Measurements from ENCODE around the gene PRKG2. TPM values are rescaled to one million over a fixed set of nuclear protein-coding genes. Genes with fewer than 3 reads are reported as not detected.

Gene PRKG2
- total and polyA plus RNA-seq, 4 donors: 0.03 to 0.14 (median 0.08) TPM; not detected in 1

- TF ChIP-seq CTCF (IDR thresholded peaks at IDR 0.05; ENCODE audit: low read depth, low read length, missing input control): no peak
- no peak for TF ChIP-seq TAF1 (conservative IDR thresholded peaks at IDR 0.05)
- TF ChIP-seq SP1 (IDR thresholded peaks at IDR 0.05): no peak
These were observed 41.8 kb downstream of the PRKG2 start (continued) for GRCh38 chr4:81173213-81173612.

- H3K36me3 ChIP-seq (ENCODE audit: control insufficient read depth in 4 of 4, insufficient read depth in 3 of 4, low read depth in 1 of 4, low read length in 3 of 4): no peaks in the 10 kb centered on the region
- no peak overlapping the region for H3K4me3 ChIP-seq (ENCODE audit: low read depth in 1 of 3, low read length in 3 of 3)
- no peaks in the 10 kb centered on the region for H3K27me3 ChIP-seq (ENCODE audit: control insufficient read depth in 4 of 4, insufficient read depth in 4 of 4, low read length in 3 of 4)
- WGBS: 49% methylated on average over 5 of the region's 5 CpGs
- no peak overlapping the region for H3K27ac ChIP-seq (ENCODE audit: low read depth in 1 of 2, low read length in 2 of 2)
- no peaks in the 10 kb centered on the region for H3K9me3 ChIP-seq (ENCODE audit: control insufficient read depth in 4 of 4, low read length in 3 of 4)
- no peak for DNase-seq (ENCODE audit: low spot score)
- TF ChIP-seq FOXA2 (IDR thresholded peaks at IDR 0.05) (no peak), HNF4A (conservative IDR thresholded peaks at IDR 0.05) (no peak), YY1 (IDR thresholded peaks at IDR 0.05) (no peak), NR2F2 (IDR thresholded peaks at IDR 0.05) (no peak), ATF3 (IDR thresholded peaks at IDR 0.05) (no peak), GABPA (IDR thresholded peaks at IDR 0.05 in 1 of 2, conservative IDR thresholded peaks at IDR 0.05 in 1 of 2) (no peak), FOXA1 (IDR thresholded peaks at IDR 0.05) (no peak), HNF4G (IDR thresholded peaks at IDR 0.05) (no peak), TAF1 (conservative IDR thresholded peaks at IDR 0.05) (no peak), RAD21 (IDR thresholded peaks at IDR 0.05) (no peak), CTCF (IDR thresholded peaks at IDR 0.05; ENCODE audit: low read depth, low read length, missing input control) (no peak), SP1 (IDR thresholded peaks at IDR 0.05) (no peak), REST (IDR thresholded peaks at IDR 0.05) (no peak), MAX (IDR thresholded peaks at IDR 0.05) (no peak), RXRA (IDR thresholded peaks at IDR 0.05) (no peak), EGR1 (IDR thresholded peaks at IDR 0.05; ENCODE audit: low read depth in 2 of 2) (no peak), JUND (IDR thresholded peaks at IDR 0.05) (no peak), ZBTB33 (IDR thresholded peaks at IDR 0.05) (no peak)
- no peaks in the 10 kb centered on the region for H3K4me1 ChIP-seq (ENCODE audit: control insufficient read depth in 4 of 4, insufficient read depth in 4 of 4, low read length in 3 of 4)
- no peak overlapping the region for H3K9ac ChIP-seq (ENCODE audit: low read depth in 1 of 2, low read length in 2 of 2)
These were observed 48.4 kb downstream of the PRKG2 start for GRCh38 chr4:81166458-81167160.
